Osteoblast (primary cell): Measurements from ENCODE around the gene KRTAP10-3. TPM values are rescaled to one million over a fixed set of nuclear protein-coding genes. Genes with fewer than 3 reads are reported as not detected.

Source experiments
- DNase-seq: peaks from one replicate; pipeline ENCODE4 v3.0.0; 2011; ENCODE audit warnings: low spot score, mixed read lengths; ENCODE audit not compliant: insufficient read length; ENCODE audit errors: missing footprints
- H2AFZ ChIP-seq: 2 replicates; pipeline ENCODE4 v1.6.0; 2011; ENCODE audit warnings: mild to moderate bottlenecking, low read length
- H3K27ac ChIP-seq: 2 replicates; pipeline ENCODE4 v1.5.1; 2011; ENCODE audit warnings: mild to moderate bottlenecking, low read depth, low read length, moderate library complexity
- H3K27me3 ChIP-seq: 2 replicates; pipeline ENCODE4 v1.6.0; 2012; ENCODE audit warnings: mild to moderate bottlenecking, control low read depth, inconsistent platforms, low read length, moderate library complexity; ENCODE audit not compliant: insufficient read depth
- H3K36me3 ChIP-seq: 2 replicates; pipeline ENCODE4 v1.5.1; 2011; ENCODE audit warnings: mild to moderate bottlenecking, low read length, control low read depth, moderate library complexity; ENCODE audit not compliant: insufficient read depth
- H3K4me1 ChIP-seq: 2 replicates; pipeline ENCODE4 v1.5.1; 2011; ENCODE audit warnings: mild to moderate bottlenecking, low read length, control low read depth, moderate library complexity; ENCODE audit not compliant: insufficient read depth
- H3K4me2 ChIP-seq: 2 replicates; pipeline ENCODE4 v1.6.0; 2011; ENCODE audit warnings: mild to moderate bottlenecking, low read length; ENCODE audit not compliant: insufficient read depth
- H3K4me3 ChIP-seq: fragments of 200-600 bp; sonication (generic); 3 replicates; pipeline ENCODE4 v1.5.1; 2012; ENCODE audit warnings: mild to moderate bottlenecking, low read length, inconsistent platforms; ENCODE audit not compliant: insufficient read depth
- H3K79me2 ChIP-seq: 2 replicates; pipeline ENCODE4 v1.6.0; 2012; ENCODE audit warnings: mild to moderate bottlenecking, low read length, control low read depth, inconsistent platforms; ENCODE audit not compliant: insufficient read depth
- H3K9me3 ChIP-seq: 2 replicates; pipeline ENCODE4 v1.5.1; 2011; ENCODE audit warnings: low read depth, low read length, control low read depth
- H4K20me1 ChIP-seq: 2 replicates; pipeline ENCODE4 v1.6.0; 2012; ENCODE audit warnings: mild to moderate bottlenecking, low read length, control low read depth; ENCODE audit not compliant: insufficient read depth
- total RNA-seq: library from RNA; depleted of rRNA; stranded (reverse); fragments of >200 nt; gene quantifications from 2 replicates; pipeline ENCODE4 v1.2.3, GENCODE V29; 2012
- TF ChIP-seq, protein P1 (sequence below): IDR thresholded peaks from 2 replicates; pipeline ENCODE4 v1.5.1; 2011; ENCODE audit warnings: mild to moderate bottlenecking, low read depth, low read length, moderate library complexity; ENCODE audit errors: extremely low read depth

The KRTAP10-3 gene
- total RNA-seq, 1 donor: not detected

DNA sequence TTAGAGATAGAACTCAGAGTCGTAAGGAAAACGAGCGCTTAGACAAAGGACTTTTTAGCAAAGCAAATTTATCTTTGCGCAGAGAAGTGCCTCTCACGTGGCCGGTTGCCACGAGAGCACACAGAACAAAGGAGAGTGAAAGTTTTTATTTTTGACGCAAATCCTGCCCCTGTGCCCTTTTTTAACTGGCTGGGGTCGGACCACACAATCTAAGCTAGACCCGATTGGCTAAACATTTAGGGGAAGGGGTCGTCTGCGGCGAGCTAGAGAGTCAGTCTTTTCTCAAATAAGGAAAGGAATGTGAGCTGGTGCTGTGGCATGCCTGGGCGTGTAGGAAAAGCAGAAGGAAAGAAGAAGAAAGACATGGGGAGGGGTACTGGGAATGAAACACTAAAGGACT is 9.7 kb downstream of the KRTAP10-3 start:
- H3K9me3 ChIP-seq: no peaks in the 10 kb centered on the region
- H3K79me2 ChIP-seq: no peaks in the 10 kb centered on the region
- no peaks in the 10 kb centered on the region for H4K20me1 ChIP-seq
- no peaks in the 10 kb centered on the region for H3K4me1 ChIP-seq
- no peak overlapping the region for H3K27ac ChIP-seq
- peak; percentile 11 for DNase-seq
- no peak overlapping the region for H2AFZ ChIP-seq
- peaks cover 2% of the 10 kb centered on the region for H3K27me3 ChIP-seq
- no peak overlapping the region for H3K4me3 ChIP-seq
- TF ChIP-seq, protein P1, sequence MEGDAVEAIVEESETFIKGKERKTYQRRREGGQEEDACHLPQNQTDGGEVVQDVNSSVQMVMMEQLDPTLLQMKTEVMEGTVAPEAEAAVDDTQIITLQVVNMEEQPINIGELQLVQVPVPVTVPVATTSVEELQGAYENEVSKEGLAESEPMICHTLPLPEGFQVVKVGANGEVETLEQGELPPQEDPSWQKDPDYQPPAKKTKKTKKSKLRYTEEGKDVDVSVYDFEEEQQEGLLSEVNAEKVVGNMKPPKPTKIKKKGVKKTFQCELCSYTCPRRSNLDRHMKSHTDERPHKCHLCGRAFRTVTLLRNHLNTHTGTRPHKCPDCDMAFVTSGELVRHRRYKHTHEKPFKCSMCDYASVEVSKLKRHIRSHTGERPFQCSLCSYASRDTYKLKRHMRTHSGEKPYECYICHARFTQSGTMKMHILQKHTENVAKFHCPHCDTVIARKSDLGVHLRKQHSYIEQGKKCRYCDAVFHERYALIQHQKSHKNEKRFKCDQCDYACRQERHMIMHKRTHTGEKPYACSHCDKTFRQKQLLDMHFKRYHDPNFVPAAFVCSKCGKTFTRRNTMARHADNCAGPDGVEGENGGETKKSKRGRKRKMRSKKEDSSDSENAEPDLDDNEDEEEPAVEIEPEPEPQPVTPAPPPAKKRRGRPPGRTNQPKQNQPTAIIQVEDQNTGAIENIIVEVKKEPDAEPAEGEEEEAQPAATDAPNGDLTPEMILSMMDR: no peak
- H3K4me2 ChIP-seq: no peak overlapping the region
- no peaks in the 10 kb centered on the region for H3K36me3 ChIP-seq

- H3K27me3 ChIP-seq: peaks cover 2% of the 10 kb centered on the region
- no peaks in the 10 kb centered on the region for H3K4me1 ChIP-seq
- no peak overlapping the region for H3K4me3 ChIP-seq
- no peak overlapping the region for H3K27ac ChIP-seq
- no peaks in the 10 kb centered on the region for H3K9me3 ChIP-seq
- no peaks in the 10 kb centered on the region for H4K20me1 ChIP-seq
- TF ChIP-seq, protein P1: no peak
- H3K4me2 ChIP-seq: no peak overlapping the region
- no peaks in the 10 kb centered on the region for H3K36me3 ChIP-seq
- H3K79me2 ChIP-seq: no peaks in the 10 kb centered on the region
- no peak for DNase-seq
- no peak overlapping the region for H2AFZ ChIP-seq
Measured at GRCh38 chr21:44548381-44548780, 10.2 kb downstream of the KRTAP10-3 start.

GRCh38 chr21:44547656-44548331 is 10.8 kb downstream of the KRTAP10-3 start:
- Histone ChIP-seq H3K27me3 (peaks cover 2% of the 10 kb centered on the region), H3K79me2 (no peaks in the 10 kb centered on the region), H3K4me3 (no peak overlapping the region), H3K4me1 (no peaks in the 10 kb centered on the region), H3K4me2 (no peak overlapping the region), H3K9me3 (no peaks in the 10 kb centered on the region), H2AFZ (no peak overlapping the region), H3K36me3 (no peaks in the 10 kb centered on the region), H4K20me1 (no peaks in the 10 kb centered on the region), H3K27ac (no peak overlapping the region)
- DNase-seq: peak; percentile 55
- TF ChIP-seq, protein P1: no peak

DNA sequence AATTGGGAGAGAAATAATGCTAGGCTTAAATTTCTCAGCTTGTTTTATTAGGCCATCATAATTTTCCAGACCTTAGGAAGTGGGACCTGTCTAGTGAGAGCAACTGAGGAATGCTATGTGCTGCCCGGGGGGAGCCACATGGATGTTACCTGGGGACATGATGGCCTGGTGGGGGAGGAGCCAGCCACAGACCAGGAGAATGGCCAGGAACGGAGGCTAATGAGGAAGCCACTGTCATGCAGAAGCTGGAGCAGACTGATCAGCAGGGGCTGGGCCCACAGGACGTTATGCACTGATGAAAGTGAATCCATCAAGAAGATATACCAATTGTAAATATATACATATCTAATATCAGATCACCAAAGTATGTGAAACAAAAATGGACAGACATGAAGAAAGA is 14.0 kb downstream of the KRTAP10-3 start:
- Histone ChIP-seq H3K9me3 (no peaks in the 10 kb centered on the region), H3K4me3 (no peak overlapping the region)
- DNase-seq: no peak

More for the DNA sequence above, 14.0 kb downstream of the KRTAP10-3 start:
- no peak overlapping the region for H3K27ac ChIP-seq
- peaks cover 2% of the 10 kb centered on the region for H3K27me3 ChIP-seq
- TF ChIP-seq, protein P1: no peak
- no peak overlapping the region for H3K4me2 ChIP-seq
- no peaks in the 10 kb centered on the region for H3K36me3 ChIP-seq
- H3K79me2 ChIP-seq: no peaks in the 10 kb centered on the region
- H4K20me1 ChIP-seq: no peaks in the 10 kb centered on the region
- no peak overlapping the region for H2AFZ ChIP-seq
- no peaks in the 10 kb centered on the region for H3K4me1 ChIP-seq
